Measurements from ENCODE around the gene HERC5. TPM values are rescaled to one million over a fixed set of nuclear protein-coding genes. Genes with fewer than 3 reads are reported as not detected.

HERC5 gene
- total RNA-seq, 4 donors from 2014 or later, result 2.1 to 9.2 (median 6.5) TPM

- Histone ChIP-seq H3K4me1 (no peaks in the 10 kb centered on the region), H3K27me3 (no peaks in the 10 kb centered on the region), H3K36me3 (peaks cover 0 to 59% (median 0%) of the 10 kb centered on the region in 3 donors), H3K4me3 (no peak overlapping the region), H3K27ac (no peak overlapping the region), H3K9me3 (no peaks in the 10 kb centered on the region)
- 71 to 74% methylated on average over 4 of the region's 4 CpGs for WGBS, 2 donors
- TF ChIP-seq POLR2A (IDR thresholded peaks at IDR 0.05) (no peak), EP300 (IDR thresholded peaks at IDR 0.05) (no peak), CTCF (IDR thresholded peaks at IDR 0.05) (no peak)
- DNase-seq (ENCODE audit: low spot score in 2 of 2), result no peak
These were observed 32.3 kb downstream of the HERC5 start for GRCh38 chr4:88489100-88489761.

GRCh38 chr4:88497859-88498409, 41.0 kb downstream of the HERC5 start:
- Histone ChIP-seq H3K4me3 (no peak overlapping the region), H3K36me3 (peaks cover 0 to 60% (median 0%) of the 10 kb centered on the region in 3 donors), H3K27me3 (no peaks in the 10 kb centered on the region), H3K4me1 (no peaks in the 10 kb centered on the region), H3K27ac (no peak overlapping the region), H3K9me3 (no peaks in the 10 kb centered on the region)
- 90 to 100% methylated on average over 2 of the region's 2 CpGs for WGBS, 2 donors
- TF ChIP-seq CTCF (IDR thresholded peaks at IDR 0.05), result no peak
- no peak for TF ChIP-seq POLR2A (IDR thresholded peaks at IDR 0.05)
- TF ChIP-seq EP300 (IDR thresholded peaks at IDR 0.05), result no peak
- DNase-seq (ENCODE audit: low spot score in 2 of 2), result no peak

GRCh38 chr4:88503344-88503743, 46.4 kb downstream of the HERC5 start:
- H3K9me3 ChIP-seq, result no peaks in the 10 kb centered on the region
- H3K27me3 ChIP-seq, result no peaks in the 10 kb centered on the region
- H3K4me3 ChIP-seq, result no peak overlapping the region
- no peak for TF ChIP-seq POLR2A (IDR thresholded peaks at IDR 0.05)
- TF ChIP-seq CTCF (IDR thresholded peaks at IDR 0.05), result no peak
- TF ChIP-seq EP300 (IDR thresholded peaks at IDR 0.05), result no peak
- H3K4me1 ChIP-seq, result no peaks in the 10 kb centered on the region
- WGBS, 2 donors, result 93% methylated on average over 2 of the region's 2 CpGs
- H3K36me3 ChIP-seq, result peaks cover 0 to 42% (median 0%) of the 10 kb centered on the region in 3 donors
- H3K27ac ChIP-seq, result no peak overlapping the region
- DNase-seq (ENCODE audit: low spot score in 2 of 2), result no peak

- DNase-seq (ENCODE audit: low spot score in 2 of 2), result no peak
- Histone ChIP-seq H3K36me3 (peaks cover 0 to 6% (median 0%) of the 10 kb centered on the region in 3 donors), H3K27me3 (no peaks in the 10 kb centered on the region), H3K27ac (no peak overlapping the region), H3K9me3 (no peaks in the 10 kb centered on the region), H3K4me3 (no peak overlapping the region), H3K4me1 (peaks cover 0 to 5% (median 0%) of the 10 kb centered on the region in 4 donors)
- WGBS, 2 donors, result 87 to 92% methylated on average over 3 of the region's 3 CpGs
- no peak for TF ChIP-seq POLR2A (IDR thresholded peaks at IDR 0.05)
- no peak for TF ChIP-seq EP300 (IDR thresholded peaks at IDR 0.05)
- TF ChIP-seq CTCF (IDR thresholded peaks at IDR 0.05), result no peak
These were observed 54.3 kb downstream of the HERC5 start for GRCh38 chr4:88511236-88511635.
